NCI-H774 (cell line): Measurements from ENCODE around the gene MAPK12.
A peak's percentile ranks its signal among the peaks of the same experiment; 100 is the strongest.

Source experiments
- DNase-seq: peaks from one replicate; lab custom pipeline; 2025; lab: John Stamatoyannopoulos, UW

The MAPK12 gene

GRCh38 chr22:50252082-50253045, 9.1 kb downstream of the MAPK12 start:
- no peak for DNase-seq

DNA sequence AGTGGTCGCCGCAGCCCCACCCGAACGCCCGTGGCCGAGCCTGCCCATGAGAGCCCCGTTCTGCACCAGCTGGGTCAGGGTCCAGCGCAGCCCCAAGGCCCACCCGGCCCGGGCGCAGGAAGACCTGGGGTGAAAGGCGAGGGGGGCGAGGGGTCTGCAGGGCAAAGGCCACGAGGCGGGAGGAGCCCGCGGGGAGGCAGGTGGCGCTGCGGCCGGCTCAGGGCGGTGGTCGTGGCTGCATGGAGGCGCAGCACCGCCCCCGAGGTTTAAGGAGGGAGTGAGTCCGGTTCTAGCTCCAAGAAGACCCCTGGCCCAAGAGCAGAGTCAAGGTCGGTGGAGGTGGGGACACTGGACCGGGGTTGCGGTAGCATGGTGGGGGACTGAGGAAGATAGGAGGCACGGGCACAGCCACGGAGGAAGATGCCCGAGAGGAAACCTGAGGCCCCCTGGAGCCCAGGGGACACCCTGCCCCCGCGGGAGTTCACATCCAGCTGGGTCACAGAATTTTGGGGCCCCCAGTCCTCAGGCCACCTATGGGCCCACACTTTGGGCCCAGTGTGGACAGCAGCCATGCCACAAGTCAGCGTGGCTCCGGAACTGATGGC, 9.9 kb downstream of the MAPK12 start:
- no peak for DNase-seq

- peak; percentile 38 for DNase-seq
Observed at GRCh38 chr22:50250555-50251476, 10.7 kb downstream of the MAPK12 start, which contains the start of gene HDAC10. TSS of gene HDAC10 (minus strand) at chr22:50251265. CDS start at chr22:50251032, 233 bp downstream.

- no peak for DNase-seq
Observed at GRCh38 chr22:50250249-50250554, 11.3 kb downstream of the MAPK12 start.

GRCh38 chr22:50249341-50250248, 11.9 kb downstream of the MAPK12 start:
- DNase-seq, result no peak

DNA sequence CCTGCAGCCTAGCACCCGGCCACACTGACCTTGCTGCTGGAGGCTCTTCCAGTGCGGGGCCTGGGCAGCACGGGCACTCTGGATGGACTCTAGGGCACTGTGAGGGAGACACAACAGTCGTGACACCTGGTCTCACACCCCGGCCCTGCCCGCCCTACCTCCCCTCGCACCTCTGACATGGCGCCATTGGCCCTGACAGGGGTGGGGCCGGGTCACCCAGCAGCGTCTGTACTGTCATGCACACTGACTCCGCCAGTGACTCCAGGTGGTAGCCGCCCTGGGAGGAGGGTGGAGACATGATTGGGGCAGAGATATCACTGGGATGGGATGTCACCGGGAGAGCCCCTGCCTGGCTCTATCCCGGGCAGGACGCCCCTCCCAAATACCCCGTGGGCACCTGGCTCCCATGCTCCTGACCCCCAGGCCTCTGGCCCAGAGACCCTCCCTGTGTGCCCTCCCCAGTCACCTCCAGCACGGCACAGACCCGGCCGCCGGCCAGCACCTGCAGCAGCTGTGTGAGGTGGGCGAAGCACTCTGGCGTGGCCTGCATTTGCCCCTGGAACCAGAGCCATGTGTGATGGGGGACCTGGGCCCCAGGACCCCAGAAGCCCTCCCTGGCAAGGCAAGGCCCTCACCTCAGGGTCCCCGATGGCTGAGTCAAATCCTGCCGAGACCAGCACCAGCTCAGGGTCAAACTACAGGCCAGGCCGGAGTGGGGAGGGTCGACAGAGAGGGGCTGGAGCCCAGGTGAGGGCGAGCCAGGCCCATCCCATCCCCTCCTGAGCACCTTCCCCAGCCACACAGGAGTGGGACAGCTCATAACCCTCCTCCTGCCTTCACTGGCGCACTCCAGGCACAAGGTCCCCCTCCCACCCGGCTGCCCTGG, 13.0 kb downstream of the MAPK12 start:
- no peak for DNase-seq

DNA sequence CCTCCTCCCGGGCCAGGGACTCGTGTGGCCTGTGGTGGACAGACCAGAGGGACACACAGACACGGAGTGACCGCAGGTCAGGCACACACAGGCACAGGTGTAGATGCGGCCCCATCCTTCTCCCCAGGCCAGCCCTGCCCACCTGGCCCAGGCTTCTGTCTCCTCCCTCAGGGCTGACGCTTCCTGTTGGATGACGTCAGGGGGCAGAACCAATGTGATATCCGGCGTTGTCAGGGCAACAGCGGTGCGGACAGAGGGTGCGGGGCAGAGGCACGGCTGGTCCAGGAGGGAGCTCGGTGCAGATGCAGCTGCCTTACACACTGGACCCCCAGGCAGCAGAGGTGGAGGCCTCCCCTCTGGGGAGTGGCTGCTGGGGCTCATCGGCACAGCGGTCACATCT, 13.7 kb downstream of the MAPK12 start:
- DNase-seq, result peak; percentile 65

DNA sequence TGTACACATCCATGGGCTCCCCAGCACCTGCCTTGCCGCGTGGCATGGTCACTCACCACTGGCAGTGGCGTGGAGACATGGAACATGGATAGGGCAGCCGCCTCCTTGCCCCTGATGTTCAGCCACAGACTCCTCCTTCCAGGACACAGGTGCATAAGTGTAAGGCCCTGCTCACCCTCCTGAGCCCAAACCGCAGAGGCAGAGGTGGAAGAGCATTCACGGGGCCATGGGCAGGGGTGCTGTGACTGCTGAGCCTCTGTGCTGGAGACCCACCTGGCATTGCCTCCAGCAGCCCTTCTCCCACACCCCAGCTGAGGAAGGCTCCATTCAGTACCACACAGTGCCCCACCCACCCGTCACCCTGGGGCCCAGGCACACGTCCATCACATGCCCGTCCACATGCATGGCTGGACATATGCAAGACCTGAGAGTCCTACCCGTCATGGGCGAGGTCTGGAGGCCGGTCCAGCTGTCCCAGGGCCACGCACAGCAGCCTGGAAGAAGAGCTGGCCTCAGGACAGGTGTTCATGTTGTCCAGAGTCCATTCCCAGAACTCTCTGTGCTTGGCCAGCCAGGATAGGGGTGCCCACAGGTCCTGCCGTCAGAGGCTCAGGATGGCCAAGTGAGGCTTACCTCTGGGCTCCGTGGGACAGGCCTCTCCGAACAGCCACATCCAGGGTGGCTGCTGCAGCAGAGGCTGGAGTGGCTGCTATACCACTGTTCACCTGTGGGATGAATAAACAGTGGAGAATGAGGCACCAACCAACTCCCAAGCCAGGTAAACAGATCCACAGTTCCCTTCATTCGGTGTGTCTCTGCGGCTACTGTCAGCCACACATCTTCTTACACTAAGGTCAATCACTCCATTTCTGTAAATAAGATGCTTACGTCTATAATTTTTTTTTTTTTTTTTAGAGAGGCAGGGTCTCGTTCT, 15.0 kb downstream of the MAPK12 start:
- DNase-seq, result no peak

DNA sequence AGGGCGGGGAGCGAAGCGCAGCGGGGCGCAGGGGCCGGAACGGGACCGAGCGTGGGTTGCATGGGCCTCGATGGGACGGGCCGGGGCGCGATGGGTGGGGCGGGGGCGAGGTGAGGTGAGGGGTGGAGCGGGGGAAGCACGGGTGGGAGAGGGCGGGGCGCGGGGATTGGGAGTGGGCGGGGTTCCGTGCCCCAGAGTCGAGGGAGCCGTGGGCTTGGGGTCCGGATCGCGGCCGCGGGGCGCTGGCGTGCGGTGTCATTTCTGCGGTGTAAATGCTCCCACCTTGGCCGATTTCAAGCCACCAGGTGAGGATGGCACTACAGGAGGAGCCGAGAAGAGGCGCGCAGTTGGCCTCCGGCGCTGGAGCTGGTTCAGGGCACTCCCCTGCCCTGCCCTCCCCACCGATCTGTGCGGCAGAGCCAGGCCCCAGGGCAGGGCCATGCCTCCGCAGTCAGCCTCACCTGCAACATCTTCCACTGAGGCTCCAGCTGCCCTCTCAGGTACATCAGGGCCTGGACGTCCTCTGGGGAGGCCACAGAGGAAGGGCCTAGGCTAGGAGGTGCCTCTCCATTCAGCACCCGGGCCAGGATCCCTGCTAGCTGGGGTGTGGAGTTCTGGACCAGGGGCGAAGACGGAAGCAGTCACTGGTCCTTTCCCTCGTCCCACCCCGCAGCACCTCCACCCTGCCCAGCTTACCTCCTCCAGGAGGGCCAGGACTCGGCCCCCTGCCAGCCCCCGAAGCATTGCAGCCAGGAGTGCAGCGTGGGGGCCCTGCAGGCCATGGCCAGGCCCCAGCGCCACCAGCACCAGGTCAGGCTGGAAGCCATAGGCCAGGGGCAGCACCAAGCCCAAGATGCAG, 16.0 kb downstream of the MAPK12 start:
- no peak for DNase-seq

GRCh38 chr22:50244420-50245213, 16.9 kb downstream of the MAPK12 start, which contains the start of gene TUBGCP6:
TSS of gene TUBGCP6 (minus strand) at chr22:50245023. CDS start at chr22:50244459, 564 bp downstream.
- peak; percentile 74 for DNase-seq

GRCh38 chr22:50243685-50244419, 17.6 kb downstream of the MAPK12 start:
- no peak for DNase-seq

DNA sequence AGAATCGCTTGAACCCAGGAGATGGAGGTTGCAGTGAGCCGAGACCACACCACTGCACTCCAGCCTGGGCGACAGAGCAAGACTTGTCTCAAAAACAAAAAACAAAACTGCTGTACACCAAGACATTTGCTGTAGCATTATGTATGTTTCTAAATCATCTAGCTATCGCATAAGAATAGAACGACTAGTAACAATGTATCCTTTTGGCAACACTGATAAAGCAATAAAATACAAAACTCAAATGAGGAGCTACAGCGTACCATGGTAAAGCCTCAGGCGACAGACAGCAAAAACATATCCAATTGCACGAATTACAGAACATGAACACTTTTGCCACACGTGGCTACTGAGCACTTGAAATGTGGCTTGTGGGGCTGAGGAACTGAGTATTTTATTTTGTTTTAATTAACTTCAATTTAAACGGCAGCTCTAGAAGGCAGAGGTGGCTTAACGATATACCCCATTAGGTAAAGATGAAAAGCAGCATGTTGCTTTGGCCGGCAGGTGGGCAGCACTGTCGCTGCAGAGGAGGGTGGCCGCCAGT, 19.0 kb downstream of the MAPK12 start:
- no peak for DNase-seq

DNA sequence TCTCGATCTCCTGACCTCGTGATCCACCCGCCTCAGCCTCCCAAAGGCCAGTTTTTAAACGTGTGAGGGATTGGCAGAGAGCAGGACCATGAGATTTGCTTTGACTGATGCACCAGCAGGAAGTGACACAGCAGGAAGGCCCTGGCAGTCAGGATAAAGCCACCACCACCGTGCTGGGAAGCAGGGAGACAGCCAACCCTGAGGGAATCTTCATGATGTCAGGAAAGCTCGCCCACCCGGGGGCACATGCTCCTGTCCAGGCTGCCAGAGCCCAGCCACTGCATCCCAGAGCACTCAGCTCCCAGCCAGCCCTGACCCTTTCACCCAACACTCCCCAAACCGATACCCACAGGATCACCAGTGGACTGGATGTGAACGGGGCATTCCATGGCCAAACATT, 22.7 kb downstream of the MAPK12 start:
- no peak for DNase-seq

DNA sequence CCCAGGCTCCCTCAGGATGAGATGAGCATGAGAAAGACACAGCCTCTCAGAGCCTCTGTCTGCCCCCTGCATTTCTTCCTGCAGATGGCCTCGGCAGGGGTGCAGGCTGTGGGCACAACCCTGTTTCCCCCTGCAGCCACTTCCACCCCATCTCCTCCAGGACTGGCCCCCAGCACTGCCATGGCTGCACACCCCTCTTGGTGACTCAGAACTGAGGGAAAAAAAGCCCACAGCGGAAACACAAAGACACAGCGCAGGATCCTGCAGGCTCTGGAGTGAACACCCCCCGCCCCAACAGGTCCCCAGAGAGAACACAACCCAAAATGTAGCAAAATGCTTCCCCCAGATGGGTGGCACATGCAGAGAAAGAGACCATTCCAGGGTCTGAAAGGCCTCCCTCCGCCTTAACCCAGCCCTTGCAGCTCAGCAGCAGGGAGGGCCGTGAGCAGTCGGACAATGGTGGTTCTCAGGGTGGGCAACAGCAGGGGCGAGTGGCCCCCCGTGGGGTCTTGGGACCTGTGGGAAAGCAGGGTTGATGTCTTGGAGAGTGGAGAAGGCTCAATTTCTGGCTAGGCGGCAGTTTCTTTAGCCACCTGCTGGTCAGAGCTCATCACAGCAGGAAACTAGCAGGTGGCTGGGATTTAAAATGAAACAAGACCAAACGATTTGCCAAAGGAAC, 24.6 kb downstream of the MAPK12 start:
- DNase-seq, result no peak

- no peak for DNase-seq
Observed at GRCh38 chr22:50233223-50233622, 28.3 kb downstream of the MAPK12 start.
